Panc1 (cell line): ENCODE results near the gene HOXB3. TPM values are rescaled to one million over a fixed set of nuclear protein-coding genes. Genes with fewer than 3 reads are reported as not detected.
"Not testable (repeated sequence)": the region's sequence is repeated elsewhere in the genome, so short reads cannot be mapped to it uniquely, and the experiment has no call there.

Source experiments
- ATAC-seq: fragments of 200-7000 bp; cut with Tn5 transposase; 2 replicates; pipeline ENCODE4 v1.9.1; 2020; ENCODE audit warnings: mild to moderate bottlenecking, moderate library complexity
- BruUV-seq: library from RNA; stranded (reverse); fragments of 400-500 nt; replicated peaks from 2 replicates; lab custom pipeline; 2021; lab: Mats Ljungman, UMichigan
- CTCF ChIA-PET: fragments of 300-600 bp; sonication (Branson Sonifier 250); formaldehyde crosslinking; loops from one replicate; lab custom pipeline; 2022; ENCODE audit warnings: antibody characterized with exemption; lab: Charles Lee
- POLR2A ChIA-PET: fragments of 300-600 bp; sonication (Branson Sonifier 250); formaldehyde crosslinking; loops from one replicate; lab custom pipeline; 2022; ENCODE audit warnings: antibody characterized with exemption; lab: Charles Lee
- DNase-seq: peaks from one replicate; pipeline ENCODE4 v3.0.0-alpha.2; 2010; ENCODE audit warnings: low read depth, low spot score
- H3K27ac ChIP-seq: 2 replicates; pipeline ENCODE4 v1.5.1; 2011; ENCODE audit warnings: mild to moderate bottlenecking, low read length, inconsistent platforms
- H3K27me3 ChIP-seq: fragments of 200-500 bp; sonication (Bioruptor generic); 2 replicates; pipeline ENCODE4 v1.6.0; 2014; ENCODE audit warnings: low read length, inconsistent platforms; ENCODE audit not compliant: control insufficient read depth, insufficient read depth
- H3K36me3 ChIP-seq: fragments of 200-500 bp; sonication (Bioruptor generic); 2 replicates; pipeline ENCODE4 v1.5.1; 2014; ENCODE audit warnings: inconsistent platforms, mild to moderate bottlenecking, low read length, moderate library complexity; ENCODE audit not compliant: control insufficient read depth, insufficient read depth
- H3K4me1 ChIP-seq: 2 replicates; pipeline ENCODE4 v1.5.1; 2011; ENCODE audit warnings: inconsistent platforms, mild to moderate bottlenecking, low read length, moderate library complexity; ENCODE audit not compliant: control insufficient read depth, insufficient read depth
- H3K4me3 ChIP-seq, 2 experiments: 2 replicates each; pipeline ENCODE4 v1.5.1; 2011 to 2012; ENCODE audit warnings: low read depth in 2 of 2, low read length in 2 of 2, mild to moderate bottlenecking in 2 of 2, inconsistent platforms in 1 of 2, moderate library complexity in 1 of 2
- H3K9me3 ChIP-seq: fragments of 200-500 bp; sonication (Bioruptor generic); 2 replicates; pipeline ENCODE4 v1.5.1; 2014; ENCODE audit warnings: low read depth, mild to moderate bottlenecking, inconsistent platforms, low read length, moderate library complexity; ENCODE audit not compliant: control insufficient read depth, insufficient read depth
- CTCF ChIP-seq: fragments of 450-650 bp; IDR thresholded peaks from 2 replicates; pipeline ENCODE4 v1.5.1; 2017; ENCODE audit warnings: mild to moderate bottlenecking
- POLR2AphosphoS5 ChIP-seq: IDR thresholded peaks from 2 replicates; pipeline ENCODE4 v1.6.1; 2012; ENCODE audit warnings: mild to moderate bottlenecking, low read depth, low read length, moderate library complexity
- REST ChIP-seq, 2 experiments: IDR thresholded peaks; 2 replicates each; pipeline ENCODE4 v1.6.1; 2011 to 2012; ENCODE audit warnings: low read depth in 2 of 2, control low read depth in 1 of 2, low read length in 1 of 2, mild to moderate bottlenecking in 1 of 2, moderate library complexity in 1 of 2; ENCODE audit not compliant: insufficient read depth in 1 of 2
- SIN3A ChIP-seq: IDR thresholded peaks from 2 replicates; pipeline ENCODE4 v1.6.1; 2012; ENCODE audit warnings: low read depth, mild to moderate bottlenecking, low read length, moderate library complexity, borderline replicate concordance; ENCODE audit not compliant: insufficient read depth
- TCF7L2 ChIP-seq: IDR thresholded peaks from 2 replicates; pipeline ENCODE4 v1.6.1; 2011; ENCODE audit warnings: mild to moderate bottlenecking, low read depth, low read length, inconsistent platforms
- in situ Hi-C: cut with HindIII; loops from 2 replicates; pipeline ENCODE4 v1.10.0; 2016; ENCODE audit warnings: low sequenced_read_pairs, low pct_unique_long_range_greater_than_20kb
- intact Hi-C: fragments of 100-400 bp; cut with micrococcal nuclease; formaldehyde crosslinking; loops from one replicate; pipeline ENCODE4 v1.10.0; 2022; ENCODE audit not compliant: unreplicated experiment
- total RNA-seq: library from RNA; stranded (reverse); gene quantifications from one replicate; pipeline ENCODE4 v1.2.1, GENCODE V29; 2021; ENCODE audit not compliant: unreplicated experiment

HOXB3 gene
- total RNA-seq, 1 experiment from 2014 or later = 127 TPM

- H3K9me3 ChIP-seq = no peaks in the 10 kb centered on the region
- no peaks in the 10 kb centered on the region for H3K27me3 ChIP-seq
- intact Hi-C loops = no loop called here
- BruUV-seq = no TSS peak
- TF ChIP-seq REST (IDR thresholded peaks at IDR 0.05; ENCODE audit: insufficient read depth in 1 of 2, low read depth in 2 of 2, low read length in 1 of 2) = no peak
- TF ChIP-seq TCF7L2 = no peak
- no peak for DNase-seq
- ATAC-seq = no peak
- ChIA-PET CTCF (no interaction called here), POLR2A (interaction anchor here (0.7 kb wide), 1 partner anchor 78 kb away, joined by 7 read pairs; no protein-coding TSS in a partner anchor)
- in situ Hi-C loops = no loop called here
- H3K4me3 ChIP-seq = no peak overlapping the region
- H3K27ac ChIP-seq = no peak overlapping the region
- H3K4me1 ChIP-seq = peaks cover 2% of the 10 kb centered on the region
- no peaks in the 10 kb centered on the region for H3K36me3 ChIP-seq
These were observed 79.1 kb downstream of the HOXB3 start for GRCh38 chr17:48510761-48511604.

- DNase-seq (no peak), ATAC-seq (no peak)
- CTCF ChIA-PET = no interaction called here
- TF ChIP-seq POLR2AphosphoS5 (no peak), CTCF (no peak), REST (IDR thresholded peaks at IDR 0.05; ENCODE audit: insufficient read depth in 1 of 2, low read depth in 2 of 2, low read length in 1 of 2) (no peak), TCF7L2 (no peak), SIN3A (no peak)
- in situ Hi-C loops = no loop called here
- no peaks in the 10 kb centered on the region for H3K27me3 ChIP-seq
- intact Hi-C loops = no loop called here
- POLR2A ChIA-PET = no interaction called here
- H3K27ac ChIP-seq = no peak overlapping the region
- no peak overlapping the region for H3K4me3 ChIP-seq
- H3K9me3 ChIP-seq = no peaks in the 10 kb centered on the region
- no TSS peak for BruUV-seq
- H3K36me3 ChIP-seq = no peaks in the 10 kb centered on the region
- H3K4me1 ChIP-seq = peaks cover 4% of the 10 kb centered on the region
These were observed 79.7 kb downstream of the HOXB3 start for GRCh38 chr17:48510381-48510760.

- H3K27me3 ChIP-seq, H3K4me1 ChIP-seq, H3K9me3 ChIP-seq, ATAC-seq, CTCF ChIA-PET, H3K27ac ChIP-seq, DNase-seq, H3K4me3 ChIP-seq, H3K36me3 ChIP-seq, intact Hi-C loops, in situ Hi-C loops, BruUV-seq, POLR2A ChIA-PET: not testable (repeated sequence)
These were observed 80.3 kb downstream of the HOXB3 start for GRCh38 chr17:48509708-48510107.
